Heart left ventricle (tissue), 13 donors: ENCODE data around the gene RAB3C.
"Not testable (repeated sequence)": the region's sequence is repeated elsewhere in the genome, so short reads cannot be mapped to it uniquely, and the experiment has no call there.

Source experiments
- POLR2A ChIP-seq, 2 donors: fragments of 450-650 bp; IDR thresholded peaks; one replicate each; pipeline ENCODE4 v1.6.1; 2017; ENCODE audit warnings: antibody characterized with exemption in 2 of 2, mild to moderate bottlenecking in 2 of 2, moderate library complexity in 2 of 2
- TF ChIP-seq, protein P1 (sequence below), 12 donors: fragments of 200-600 bp; sonication (generic) in 4 of 12; IDR thresholded peaks; one replicate each; pipeline versions ENCODE4 v1.5.0 to v1.8.0; 2018 to 2022; ENCODE audit warnings: antibody characterized with exemption in 12 of 12, mild to moderate bottlenecking in 5 of 12
- donor health status: ischemic (EF 13 %, LVEDD 7.1; RV severe dilation, severe dysfunction).
- donor health status: DM: no; HTN: yes; CAD: no.
- donor health status: DM: no; HTN: no; CAD: no.
- donor health status: ischemic (EF 25% LVEDD 6.9; RV normal size, moderate dysfunction).
- donor health status: ischemic (EF 25% LVEDD 5.7; RV mildly dilated, moderate dysfunction).
- donor health status: ischemic (EF 35%, LVEDD 5.7; RV mildly dilated, moderate dysfunction).
- donor health status: nonischemic (EF 11% LVEDD 7.7; RV severe dilation, severe dysfunction).
- donor health status: DM: yes; HTN: yes; CAD: no.
- donor health status: PGD.
- donor health status: ischemic (EF 29% LVEDD 5.4; RV normal size, mild dysfunction).
- donor health status: nonischemic (EF 23%, LVEDD 6.1; RV moderate dilation, normal function).

DNA sequence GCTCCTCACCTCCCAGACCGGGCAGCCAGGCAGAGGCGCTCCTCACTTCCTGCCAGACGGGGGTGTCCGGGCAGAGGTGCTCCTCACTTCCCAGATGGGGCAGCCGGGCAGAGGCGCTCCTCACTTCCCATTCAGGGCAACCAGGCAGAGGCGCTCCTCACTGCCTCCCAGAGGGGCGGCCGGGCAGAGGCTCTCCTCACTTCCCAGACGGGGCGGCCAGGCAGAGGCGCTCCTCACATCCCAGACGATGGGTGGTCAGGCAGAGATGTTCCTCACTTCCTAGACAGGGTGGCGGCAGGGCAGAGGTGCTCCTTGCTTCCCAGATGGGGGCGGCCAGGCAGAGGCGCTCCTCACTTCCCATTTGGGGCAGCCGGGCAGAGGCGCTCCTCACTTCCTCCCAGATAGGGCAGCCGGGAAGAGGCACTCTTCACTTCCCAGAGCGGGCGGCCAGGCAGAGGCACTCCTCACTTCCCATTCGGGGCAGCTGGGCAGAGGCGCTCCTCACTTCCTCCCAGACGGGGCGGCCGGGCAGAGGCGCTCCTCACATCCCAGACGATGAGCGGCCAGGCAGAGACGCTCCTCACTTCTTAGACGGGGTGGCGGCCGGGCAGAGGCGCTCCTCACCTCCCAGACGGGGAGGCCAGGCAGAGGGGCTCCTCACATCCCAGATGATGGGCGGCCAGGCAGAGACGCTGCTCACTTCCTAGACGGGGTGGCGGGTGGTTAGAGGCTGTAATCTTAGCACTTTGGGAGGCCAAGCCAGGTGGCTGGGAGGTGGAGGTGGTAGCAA lies 18.6 kb upstream of the RAB3C start:
- TF ChIP-seq, protein P1, sequence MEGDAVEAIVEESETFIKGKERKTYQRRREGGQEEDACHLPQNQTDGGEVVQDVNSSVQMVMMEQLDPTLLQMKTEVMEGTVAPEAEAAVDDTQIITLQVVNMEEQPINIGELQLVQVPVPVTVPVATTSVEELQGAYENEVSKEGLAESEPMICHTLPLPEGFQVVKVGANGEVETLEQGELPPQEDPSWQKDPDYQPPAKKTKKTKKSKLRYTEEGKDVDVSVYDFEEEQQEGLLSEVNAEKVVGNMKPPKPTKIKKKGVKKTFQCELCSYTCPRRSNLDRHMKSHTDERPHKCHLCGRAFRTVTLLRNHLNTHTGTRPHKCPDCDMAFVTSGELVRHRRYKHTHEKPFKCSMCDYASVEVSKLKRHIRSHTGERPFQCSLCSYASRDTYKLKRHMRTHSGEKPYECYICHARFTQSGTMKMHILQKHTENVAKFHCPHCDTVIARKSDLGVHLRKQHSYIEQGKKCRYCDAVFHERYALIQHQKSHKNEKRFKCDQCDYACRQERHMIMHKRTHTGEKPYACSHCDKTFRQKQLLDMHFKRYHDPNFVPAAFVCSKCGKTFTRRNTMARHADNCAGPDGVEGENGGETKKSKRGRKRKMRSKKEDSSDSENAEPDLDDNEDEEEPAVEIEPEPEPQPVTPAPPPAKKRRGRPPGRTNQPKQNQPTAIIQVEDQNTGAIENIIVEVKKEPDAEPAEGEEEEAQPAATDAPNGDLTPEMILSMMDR (IDR thresholded peaks at IDR 0.05) = not testable (repeated sequence)
- not testable (repeated sequence) for TF ChIP-seq POLR2A (IDR thresholded peaks at IDR 0.05)
